Femur (tissue), 1 donor: ENCODE results near the gene ZCCHC9.
"Not testable (repeated sequence)": the region's sequence is repeated elsewhere in the genome, so short reads cannot be mapped to it uniquely, and the experiment has no call there.

ENCODE experiments used
- DNase-seq: peaks from one replicate; pipeline ENCODE4 v3.0.0-alpha.2; 2017

The ZCCHC9 gene

GRCh38 chr5:81301271-81302015, at the start of gene ZCCHC9:
Gene ZCCHC9 (plus strand): TSS chr5:81301587. CDS start chr5:81304758, 3,171 bp downstream.
- DNase-seq, result peak; percentile 98

- DNase-seq, result no peak
These were observed 49.5 kb upstream of the ZCCHC9 start for GRCh38 chr5:81251922-81252321.

- DNase-seq, result no peak
These were observed 48.5 kb upstream of the ZCCHC9 start for GRCh38 chr5:81252904-81253303.

GRCh38 chr5:81253875-81254274, 47.5 kb upstream of the ZCCHC9 start:
- no peak for DNase-seq

- DNase-seq, result no peak
These were observed 46.4 kb upstream of the ZCCHC9 start for GRCh38 chr5:81254886-81255559.

GRCh38 chr5:81256766-81257165, 44.6 kb upstream of the ZCCHC9 start:
- DNase-seq, result no peak

- not testable (repeated sequence) for DNase-seq
These were observed 38.6 kb upstream of the ZCCHC9 start for GRCh38 chr5:81262796-81263195.

GRCh38 chr5:81265101-81265500, 36.3 kb upstream of the ZCCHC9 start:
- DNase-seq, result no peak

- no peak for DNase-seq
These were observed 32.7 kb upstream of the ZCCHC9 start for GRCh38 chr5:81268521-81269196.

- DNase-seq, result no peak
These were observed 31.5 kb upstream of the ZCCHC9 start for GRCh38 chr5:81269751-81270393.

- DNase-seq, result not testable (repeated sequence)
These were observed 30.9 kb upstream of the ZCCHC9 start for GRCh38 chr5:81270394-81271027.

- no peak for DNase-seq
These were observed 17.4 kb upstream of the ZCCHC9 start for GRCh38 chr5:81283976-81284375.

GRCh38 chr5:81286059-81286617, 15.2 kb upstream of the ZCCHC9 start:
- no peak for DNase-seq

- no peak for DNase-seq
These were observed 13.4 kb upstream of the ZCCHC9 start for GRCh38 chr5:81288021-81288433.

GRCh38 chr5:81290146-81290545, 11.2 kb upstream of the ZCCHC9 start:
- no peak for DNase-seq

GRCh38 chr5:81292130-81292529, 9.3 kb upstream of the ZCCHC9 start:
- no peak for DNase-seq

GRCh38 chr5:81294021-81294420, 7.4 kb upstream of the ZCCHC9 start:
- not testable (repeated sequence) for DNase-seq

- no peak for DNase-seq
These were observed 3.9 kb upstream of the ZCCHC9 start for GRCh38 chr5:81297531-81297930.

- no peak for DNase-seq
These were observed 491 bp upstream of the ZCCHC9 start for GRCh38 chr5:81300921-81301270.

GRCh38 chr5:81302596-81302995, 1.2 kb downstream of the ZCCHC9 start:
- DNase-seq, result no peak

- DNase-seq, result no peak
These were observed 2.2 kb downstream of the ZCCHC9 start for GRCh38 chr5:81303563-81303962.

GRCh38 chr5:81305785-81306184, 4.4 kb downstream of the ZCCHC9 start:
- no peak for DNase-seq

- DNase-seq, result no peak
These were observed 7.4 kb downstream of the ZCCHC9 start for GRCh38 chr5:81308836-81309235.
